Jurkat, Clone E6-1 (cell line): ENCODE measurements around the gene KDM5B.
"Not testable (repeated sequence)": the region's sequence is repeated elsewhere in the genome, so short reads cannot be mapped to it uniquely, and the experiment has no call there.

ENCODE experiments used
- DNase-seq: peaks from one replicate; pipeline ENCODE4 v3.0.0-alpha.2; 2011; ENCODE audit warnings: low read depth, low spot score
- H3K4me3 ChIP-seq: 2 replicates; pipeline ENCODE4 v1.5.1; 2011; ENCODE audit warnings: mild to moderate bottlenecking, low read length, control low read depth, moderate library complexity

Gene KDM5B

DNA sequence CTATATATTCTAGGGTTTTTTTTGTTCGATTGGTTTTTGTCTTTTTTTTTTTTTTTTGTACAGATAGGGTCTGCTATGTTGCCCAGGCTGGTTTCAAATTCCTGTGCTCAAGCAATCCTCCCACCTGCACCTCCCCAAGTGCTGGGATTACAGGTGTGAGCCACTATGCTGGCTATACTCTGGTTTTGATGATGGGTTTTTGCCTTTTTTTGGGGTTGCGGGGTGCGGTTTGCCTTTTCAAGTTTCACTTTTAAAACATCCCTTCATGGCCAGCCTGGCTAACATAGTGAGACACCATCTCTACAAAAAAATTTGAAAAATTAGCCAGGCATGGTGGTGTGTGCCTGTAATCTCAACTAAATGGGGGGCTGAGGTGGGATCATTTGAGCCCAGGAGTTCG is 10.0 kb downstream of the KDM5B start:
- H3K4me3 ChIP-seq = no peak overlapping the region
- no peak for DNase-seq

GRCh38 chr1:202796670-202797069 is 11.6 kb downstream of the KDM5B start:
- DNase-seq = no peak
- no peak overlapping the region for H3K4me3 ChIP-seq

DNA sequence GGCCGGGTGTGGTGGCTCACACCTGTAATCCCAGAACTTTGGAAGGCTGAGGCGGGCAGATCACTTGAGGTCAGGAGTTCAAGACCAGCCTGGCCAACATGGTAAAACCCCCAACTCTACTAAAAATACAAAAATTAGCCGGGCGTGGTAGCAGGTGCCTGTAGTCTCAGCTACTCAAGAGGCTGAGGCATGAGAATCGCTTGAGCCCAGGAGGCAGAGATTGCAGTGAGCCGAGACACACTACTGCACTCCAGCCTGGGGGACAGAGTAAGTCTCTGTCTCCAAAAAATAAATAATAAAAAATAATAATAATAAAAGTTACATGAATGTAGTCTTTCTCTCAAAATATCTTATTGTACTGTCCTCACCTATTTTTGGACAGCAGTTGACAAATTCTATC is 13.3 kb downstream of the KDM5B start:
- H3K4me3 ChIP-seq, DNase-seq: not testable (repeated sequence)

DNA sequence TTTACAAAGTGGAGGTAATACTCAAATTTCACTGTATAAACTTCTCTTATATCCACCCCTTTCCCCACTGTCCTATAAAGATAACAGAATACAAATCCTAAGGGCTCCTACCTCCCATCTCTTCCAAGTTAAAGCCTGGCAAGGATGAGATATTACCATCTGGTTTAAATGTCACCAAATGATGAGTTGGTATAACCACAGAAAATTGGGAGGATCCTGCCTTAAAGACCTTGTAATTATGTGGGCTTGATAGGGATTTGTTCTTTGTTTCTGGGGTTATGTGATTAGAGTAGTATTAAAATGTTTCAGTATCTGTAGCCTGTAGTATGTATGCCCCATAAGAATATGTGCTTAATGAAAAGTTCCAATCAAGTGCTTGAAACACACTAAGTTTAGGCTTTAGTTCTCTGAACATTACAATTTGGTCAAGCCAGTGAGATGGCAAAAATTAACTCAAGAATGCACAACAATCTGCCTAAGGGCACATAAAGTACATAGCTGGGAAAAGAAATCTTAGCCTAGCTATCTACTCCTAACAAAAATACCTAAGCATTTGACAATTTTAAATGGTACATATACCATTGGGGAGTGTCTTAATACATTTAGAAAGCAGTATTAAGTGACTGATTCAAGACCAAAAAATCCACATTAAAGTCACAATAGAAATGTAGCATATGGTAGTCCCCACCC is 14.0 kb downstream of the KDM5B start:
- no peak for DNase-seq
- no peak overlapping the region for H3K4me3 ChIP-seq

DNA sequence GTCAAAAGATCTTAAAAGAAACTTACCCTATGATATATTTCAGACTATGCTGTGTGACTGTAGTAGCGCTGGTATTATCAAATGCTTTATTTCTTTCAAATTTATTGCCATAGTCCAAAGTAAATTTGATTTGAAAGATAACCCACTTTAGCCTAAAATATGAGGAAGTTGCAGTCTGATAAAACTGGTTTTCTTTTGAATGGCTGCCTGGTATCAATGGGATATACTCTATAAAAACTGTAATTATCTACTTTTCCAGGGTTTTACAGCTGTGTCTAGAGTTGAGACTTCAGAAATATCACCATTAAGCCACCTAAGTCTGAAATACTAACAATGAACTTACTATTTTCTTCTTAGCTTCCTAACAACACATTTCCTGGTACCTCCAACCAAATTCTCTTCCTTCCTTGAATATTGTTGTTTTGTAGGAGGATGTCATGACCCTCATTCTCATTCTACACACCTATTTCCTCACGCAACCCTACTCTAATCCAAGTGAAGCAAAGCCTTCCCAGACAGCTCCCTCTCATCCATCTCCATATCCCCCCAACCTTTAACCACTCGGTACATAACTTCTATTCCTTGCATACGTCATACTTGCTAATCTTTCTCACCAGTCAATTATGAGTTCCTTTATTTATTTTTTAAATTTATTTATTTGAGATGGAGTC is 17.0 kb downstream of the KDM5B start:
- no peak overlapping the region for H3K4me3 ChIP-seq
- no peak for DNase-seq

DNA sequence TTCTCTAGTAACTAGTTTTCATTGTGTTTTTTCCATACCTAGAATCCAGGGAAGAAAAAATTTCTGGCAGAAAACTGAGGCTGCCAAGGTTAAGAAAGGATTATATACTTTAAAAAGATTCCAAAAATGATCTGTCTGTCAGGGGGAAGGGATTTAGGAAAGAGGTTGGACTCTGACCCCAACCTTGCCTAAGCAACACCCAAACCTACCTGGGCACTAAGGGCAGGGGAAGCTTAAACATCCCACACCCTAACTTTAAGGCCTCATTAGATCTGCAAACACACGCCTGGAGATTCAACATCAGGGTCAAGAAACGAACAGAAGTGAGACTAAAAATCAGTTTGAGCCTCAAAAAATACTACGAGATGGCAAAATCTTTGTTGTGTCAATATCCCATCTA is 19.4 kb downstream of the KDM5B start:
- H3K4me3 ChIP-seq = no peak overlapping the region
- no peak for DNase-seq

- H3K4me3 ChIP-seq = no peak overlapping the region
- DNase-seq = no peak
These were observed 21.4 kb downstream of the KDM5B start for GRCh38 chr1:202786804-202787203.

- H3K4me3 ChIP-seq = no peak overlapping the region
- DNase-seq = no peak
These were observed 27.0 kb downstream of the KDM5B start for GRCh38 chr1:202781180-202781579.

GRCh38 chr1:202770135-202770534 is 38.1 kb downstream of the KDM5B start:
- H3K4me3 ChIP-seq = no peak overlapping the region
- DNase-seq = no peak

DNA sequence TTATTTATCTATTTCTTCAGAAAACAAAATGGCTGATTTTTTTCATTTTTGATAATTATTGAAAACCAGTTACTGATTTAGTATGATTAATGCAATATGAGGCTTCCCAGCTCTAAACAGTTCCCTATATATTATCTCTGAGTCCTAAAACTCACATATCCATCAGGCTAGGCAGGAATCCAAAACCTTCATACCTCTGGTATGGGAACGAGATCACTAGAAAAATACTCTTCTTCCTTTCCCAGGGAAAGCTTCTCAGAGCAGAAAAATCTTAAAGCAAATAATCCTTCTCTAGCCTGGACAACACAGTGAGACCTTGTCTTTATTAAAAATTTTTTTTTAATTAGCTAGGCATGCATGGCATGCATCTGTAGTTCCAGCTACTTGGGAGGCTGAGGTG is 42.5 kb downstream of the KDM5B start:
- DNase-seq = no peak
- no peak overlapping the region for H3K4me3 ChIP-seq

GRCh38 chr1:202762019-202762418 is 46.2 kb downstream of the KDM5B start:
- no peak overlapping the region for H3K4me3 ChIP-seq
- DNase-seq = no peak

GRCh38 chr1:202760589-202760988 is 47.6 kb downstream of the KDM5B start:
- DNase-seq = no peak
- H3K4me3 ChIP-seq = no peak overlapping the region

DNA sequence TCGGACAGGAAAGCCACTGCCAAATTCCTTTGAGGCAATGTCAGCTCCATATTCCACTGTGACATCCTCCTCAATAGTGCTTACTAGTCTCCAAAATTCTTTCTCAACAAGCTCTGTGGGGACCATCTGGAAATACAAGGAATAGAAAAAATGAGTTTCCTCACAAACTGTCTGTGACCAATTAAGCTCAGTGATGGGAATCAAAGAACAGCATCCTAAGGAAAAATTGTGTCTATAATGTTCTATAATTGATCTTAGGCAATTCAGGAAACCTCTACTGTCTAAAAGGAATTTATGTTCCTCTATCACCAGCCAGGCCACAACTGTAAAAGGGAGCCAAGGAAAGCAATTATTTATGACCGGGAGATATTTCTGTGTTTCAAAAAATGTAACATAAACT is 51.8 kb downstream of the KDM5B start:
- no peak for DNase-seq
- H3K4me3 ChIP-seq = no peak overlapping the region

DNA sequence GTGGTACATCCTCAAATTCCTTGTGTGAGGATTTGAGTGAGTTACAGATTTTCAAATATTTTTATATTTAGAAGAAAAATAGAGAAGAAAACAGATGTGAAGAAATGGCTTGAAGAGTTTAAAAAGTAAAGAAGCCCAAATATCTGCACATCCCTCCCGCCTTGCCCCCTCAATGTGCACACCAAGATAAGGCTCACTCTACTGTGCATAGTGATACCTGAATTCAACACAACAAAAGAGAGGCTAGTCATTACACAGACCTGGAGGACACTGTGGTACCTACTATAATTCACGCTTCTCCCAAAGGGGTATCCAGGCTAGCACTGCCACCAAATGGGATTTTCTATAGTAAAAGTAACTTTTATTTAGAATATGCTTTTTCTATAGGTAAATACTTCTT is 53.9 kb downstream of the KDM5B start:
- no peak overlapping the region for H3K4me3 ChIP-seq
- no peak for DNase-seq

GRCh38 chr1:202752774-202753173 is 55.4 kb downstream of the KDM5B start:
- DNase-seq = no peak

GRCh38 chr1:202750761-202751160 is 57.5 kb downstream of the KDM5B start:
- DNase-seq = no peak

More at GRCh38 chr1:202752774-202753173, 55.4 kb downstream of the KDM5B start:
- no peak overlapping the region for H3K4me3 ChIP-seq

GRCh38 chr1:202750024-202750423 is 58.2 kb downstream of the KDM5B start:
- DNase-seq = no peak

More at GRCh38 chr1:202750761-202751160, 57.5 kb downstream of the KDM5B start:
- no peak overlapping the region for H3K4me3 ChIP-seq

GRCh38 chr1:202745323-202745888 is 62.8 kb downstream of the KDM5B start:
- no peak for DNase-seq
- H3K4me3 ChIP-seq = no peak overlapping the region

More at GRCh38 chr1:202750024-202750423, 58.2 kb downstream of the KDM5B start:
- H3K4me3 ChIP-seq = no peak overlapping the region

DNA sequence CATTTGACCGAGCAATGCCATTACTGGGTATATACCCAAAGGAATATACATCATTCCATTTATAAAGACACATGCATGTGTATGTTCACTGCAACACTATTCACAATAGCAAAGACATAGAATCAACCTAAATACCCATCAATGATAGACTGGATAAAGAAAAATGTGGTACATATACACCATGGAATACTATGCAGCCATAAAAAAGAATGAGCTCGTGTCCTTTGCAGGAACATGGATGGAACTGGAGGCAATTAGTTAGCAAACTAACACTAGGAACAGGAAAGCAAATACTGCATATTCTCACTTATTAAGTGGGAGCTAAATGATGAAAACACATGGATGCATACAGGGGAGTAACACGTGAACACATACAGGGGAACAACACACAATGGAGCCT is 63.5 kb downstream of the KDM5B start:
- not testable (repeated sequence) for DNase-seq, H3K4me3 ChIP-seq

- no peak for DNase-seq
- no peak overlapping the region for H3K4me3 ChIP-seq
These were observed 65.7 kb downstream of the KDM5B start for GRCh38 chr1:202742496-202742895.

- no peak for DNase-seq
- no peak overlapping the region for H3K4me3 ChIP-seq
These were observed 75.0 kb downstream of the KDM5B start for GRCh38 chr1:202733251-202733650.
